Measurements from ENCODE around the gene AGGF1. TPM values are rescaled to one million over a fixed set of nuclear protein-coding genes. Genes with fewer than 3 reads are reported as not detected.
A peak's percentile ranks its signal among the peaks of the same experiment; 100 is the strongest.

The AGGF1 gene
- total RNA-seq, 1 donor from 2014 or later: 32.9 TPM

DNA sequence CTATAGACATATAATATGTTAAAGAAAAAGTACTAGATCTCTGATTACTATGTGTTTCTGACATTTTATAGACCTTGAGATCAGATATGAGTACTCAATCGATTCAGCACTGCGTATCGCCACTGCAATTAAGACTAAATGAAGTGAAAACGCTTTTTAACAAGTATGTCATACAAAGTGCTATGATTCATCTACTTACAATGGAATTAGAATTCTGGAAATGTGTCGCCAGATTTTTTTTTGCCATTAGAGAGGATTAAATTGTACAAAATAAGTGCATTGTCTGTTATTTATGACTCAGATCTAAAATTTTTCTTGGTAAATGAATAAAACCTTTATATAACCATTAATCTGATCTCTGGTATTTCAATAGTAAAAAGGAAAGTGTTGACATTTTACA, 20.0 kb upstream of the AGGF1 start:
- Mint-ChIP-seq H3K4me1 (peaks cover 13% of the 10 kb centered on the region), H3K27me3 (peaks cover 19% of the 10 kb centered on the region), H3K9me3 (no peaks in the 10 kb centered on the region), H3K36me3 (ENCODE audit: low read depth) (no peaks in the 10 kb centered on the region), H3K4me3 (no peak overlapping the region), H3K27ac (no peak overlapping the region)
- intact Hi-C loops (cut with micrococcal nuclease): no loop called here
- no peak for DNase-seq

DNA sequence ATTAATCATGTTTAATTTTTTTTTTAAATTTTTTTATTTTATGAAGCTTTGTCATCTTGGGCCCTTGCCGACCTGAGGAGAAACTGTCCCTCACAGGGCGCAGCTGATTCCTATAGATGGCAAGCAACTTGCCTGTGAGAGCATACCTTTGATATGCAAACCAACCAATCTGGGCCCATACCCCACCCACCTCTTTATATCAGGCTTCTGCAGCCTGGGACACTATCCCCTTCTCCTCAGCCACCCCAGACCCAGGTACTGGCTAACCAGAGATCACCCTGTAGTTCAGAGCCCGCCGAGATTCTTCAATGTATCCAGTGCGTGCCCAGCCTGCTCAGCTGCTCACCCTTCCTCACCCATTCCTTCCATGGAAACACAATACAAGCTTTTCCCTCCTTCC, 18.7 kb upstream of the AGGF1 start:
- no peak overlapping the region for H3K27ac Mint-ChIP-seq
- H3K4me1 Mint-ChIP-seq: peaks cover 13% of the 10 kb centered on the region
- no peaks in the 10 kb centered on the region for H3K36me3 Mint-ChIP-seq (ENCODE audit: low read depth)
- intact Hi-C loops (cut with micrococcal nuclease): no loop called here
- H3K27me3 Mint-ChIP-seq: peaks cover 11% of the 10 kb centered on the region
- no peaks in the 10 kb centered on the region for H3K9me3 Mint-ChIP-seq
- no peak overlapping the region for H3K4me3 Mint-ChIP-seq
- no peak for DNase-seq

DNA sequence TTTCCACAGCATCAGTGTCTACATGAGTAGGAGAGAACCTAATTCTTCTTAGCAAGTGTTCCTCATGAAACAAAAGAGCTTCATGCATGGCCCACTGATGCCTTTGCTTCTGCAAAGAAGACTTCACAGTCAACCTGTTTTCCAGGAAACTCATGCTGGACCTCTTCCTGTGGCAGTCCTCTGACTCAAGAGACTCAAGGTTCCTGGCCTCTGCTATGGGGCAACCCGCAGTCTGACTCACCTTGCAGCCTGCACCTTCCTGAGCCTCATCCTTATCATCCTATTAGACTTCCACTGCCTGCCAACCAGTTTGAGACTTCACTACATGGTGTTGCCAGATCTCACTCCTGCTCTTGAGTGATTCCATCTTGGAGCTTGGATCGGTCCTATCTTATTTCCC, 17.6 kb upstream of the AGGF1 start:
- Mint-ChIP-seq H3K27me3 (peaks cover 9% of the 10 kb centered on the region), H3K4me1 (peaks cover 13% of the 10 kb centered on the region), H3K36me3 (ENCODE audit: low read depth) (no peaks in the 10 kb centered on the region), H3K9me3 (no peaks in the 10 kb centered on the region), H3K27ac (no peak overlapping the region), H3K4me3 (no peak overlapping the region)
- peak; percentile 69 for DNase-seq
- intact Hi-C loops (cut with micrococcal nuclease): no loop called here

GRCh38 chr5:77015938-77016569, 14.2 kb upstream of the AGGF1 start:
- Mint-ChIP-seq H3K9me3 (no peaks in the 10 kb centered on the region), H3K36me3 (ENCODE audit: low read depth) (no peaks in the 10 kb centered on the region), H3K27me3 (peaks cover 16% of the 10 kb centered on the region), H3K4me3 (no peak overlapping the region), H3K27ac (no peak overlapping the region), H3K4me1 (peaks cover 13% of the 10 kb centered on the region)
- DNase-seq: peak; percentile 60
- intact Hi-C loops (cut with micrococcal nuclease): loop anchor here (1.0 kb wide), 1 partner anchor 148 kb away; no protein-coding TSS in a partner anchor

DNA sequence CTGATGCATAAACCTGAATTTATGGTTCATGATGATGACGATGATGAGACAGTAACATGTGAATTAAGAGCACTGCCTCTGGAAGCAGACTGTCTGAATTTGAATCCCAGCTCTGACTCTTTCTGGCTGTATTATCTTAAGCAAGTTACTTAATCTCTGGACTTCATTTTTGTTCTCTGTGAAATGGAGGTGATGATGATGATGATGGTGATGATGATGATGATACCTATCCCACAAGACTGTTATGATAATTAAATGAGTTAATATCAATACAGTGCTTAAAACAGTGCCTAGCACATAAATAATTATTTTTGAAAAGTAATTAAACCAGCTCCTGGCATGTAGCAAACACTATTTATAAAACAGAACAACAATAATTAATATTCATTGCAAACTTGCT, 13.2 kb upstream of the AGGF1 start:
- H3K9me3 Mint-ChIP-seq: no peaks in the 10 kb centered on the region
- peaks cover 11% of the 10 kb centered on the region for H3K4me1 Mint-ChIP-seq
- H3K27me3 Mint-ChIP-seq: peaks cover 19% of the 10 kb centered on the region
- H3K4me3 Mint-ChIP-seq: no peak overlapping the region
- H3K27ac Mint-ChIP-seq: no peak overlapping the region
- no peak for DNase-seq
- no peaks in the 10 kb centered on the region for H3K36me3 Mint-ChIP-seq (ENCODE audit: low read depth)
- intact Hi-C loops (cut with micrococcal nuclease): loop anchor here (1.0 kb wide), 1 partner anchor 149 kb away; no protein-coding TSS in a partner anchor

- Mint-ChIP-seq H3K4me1 (peaks cover 4% of the 10 kb centered on the region), H3K4me3 (no peak overlapping the region), H3K27me3 (peaks cover 21% of the 10 kb centered on the region), H3K9me3 (peaks cover 2% of the 10 kb centered on the region), H3K27ac (no peak overlapping the region), H3K36me3 (ENCODE audit: low read depth) (no peaks in the 10 kb centered on the region)
- no peak for DNase-seq
- intact Hi-C loops (cut with micrococcal nuclease): no loop called here
These were observed 12.5 kb upstream of the AGGF1 start for GRCh38 chr5:77017668-77018067.

DNA sequence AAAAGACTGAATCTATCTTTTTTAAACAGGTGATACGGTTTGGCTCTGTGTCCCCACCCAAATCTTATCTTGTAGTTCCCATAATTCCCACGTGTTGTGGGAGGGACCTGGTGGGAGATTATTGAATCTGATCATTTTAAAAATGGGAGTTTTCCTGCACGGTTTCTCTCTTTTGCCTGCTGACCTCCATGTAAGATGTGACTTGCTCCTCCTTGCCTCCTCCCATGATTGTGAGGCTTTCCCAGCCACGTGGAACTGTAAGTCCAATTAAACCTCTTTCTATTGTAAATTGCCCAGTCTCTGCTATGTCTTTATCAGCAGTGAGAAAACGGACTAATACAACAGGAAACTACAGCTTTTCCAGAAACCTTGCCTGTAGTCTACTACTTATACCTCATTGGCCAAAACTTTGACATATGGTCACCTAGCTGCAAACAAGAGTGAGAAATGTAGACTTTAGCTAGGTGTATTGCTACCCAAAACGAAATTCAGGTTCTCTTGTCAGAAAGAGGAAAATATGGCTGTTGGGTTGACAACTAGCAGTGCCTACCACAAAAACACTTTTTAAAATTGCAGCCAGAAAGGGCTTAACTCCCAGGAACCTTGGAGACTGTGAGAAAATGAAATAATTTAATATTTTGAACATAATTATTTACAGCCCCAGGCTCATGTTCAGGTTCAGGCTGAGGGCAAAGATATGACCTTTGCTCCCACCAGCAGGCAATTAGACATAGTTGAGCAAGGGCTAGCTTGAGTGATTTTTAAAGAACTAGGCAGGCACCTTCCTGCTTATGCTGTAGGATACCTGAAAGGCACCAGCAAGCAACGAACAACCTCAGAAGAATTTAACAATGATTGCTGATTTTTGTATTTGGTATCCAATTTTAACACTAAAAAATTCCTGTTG, 7.4 kb upstream of the AGGF1 start:
- peaks cover 27% of the 10 kb centered on the region for H3K27me3 Mint-ChIP-seq
- H3K4me1 Mint-ChIP-seq: no peaks in the 10 kb centered on the region
- no peak overlapping the region for H3K4me3 Mint-ChIP-seq
- no peaks in the 10 kb centered on the region for H3K36me3 Mint-ChIP-seq (ENCODE audit: low read depth)
- H3K27ac Mint-ChIP-seq: no peak overlapping the region
- H3K9me3 Mint-ChIP-seq: peaks cover 11% of the 10 kb centered on the region
- DNase-seq: no peak
- intact Hi-C loops (cut with micrococcal nuclease): no loop called here

DNA sequence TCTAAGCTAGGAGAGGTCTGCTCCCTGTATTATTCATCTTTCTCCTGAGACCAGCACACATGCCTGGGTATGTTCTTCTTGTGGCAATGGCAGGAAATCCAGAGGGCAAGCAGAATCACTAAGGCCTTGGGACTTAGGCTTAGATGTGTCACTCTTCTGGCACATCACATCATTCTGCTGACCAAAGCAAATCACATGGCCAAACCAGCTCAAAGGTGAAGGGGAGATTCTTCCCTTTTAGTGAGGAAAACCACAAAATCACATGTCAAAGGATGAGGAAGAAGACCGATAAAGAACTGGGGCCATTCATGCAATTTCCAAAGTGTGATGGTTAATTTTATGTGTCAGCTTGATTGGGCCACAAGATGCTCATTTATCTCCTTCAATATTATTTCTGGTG, 5.7 kb upstream of the AGGF1 start:
- DNase-seq: no peak
- H3K36me3 Mint-ChIP-seq (ENCODE audit: low read depth): peaks cover 10% of the 10 kb centered on the region
- H3K4me1 Mint-ChIP-seq: no peaks in the 10 kb centered on the region
- intact Hi-C loops (cut with micrococcal nuclease): no loop called here
- no peak overlapping the region for H3K27ac Mint-ChIP-seq
- no peak overlapping the region for H3K4me3 Mint-ChIP-seq
- H3K27me3 Mint-ChIP-seq: peaks cover 18% of the 10 kb centered on the region
- peaks cover 25% of the 10 kb centered on the region for H3K9me3 Mint-ChIP-seq

DNA sequence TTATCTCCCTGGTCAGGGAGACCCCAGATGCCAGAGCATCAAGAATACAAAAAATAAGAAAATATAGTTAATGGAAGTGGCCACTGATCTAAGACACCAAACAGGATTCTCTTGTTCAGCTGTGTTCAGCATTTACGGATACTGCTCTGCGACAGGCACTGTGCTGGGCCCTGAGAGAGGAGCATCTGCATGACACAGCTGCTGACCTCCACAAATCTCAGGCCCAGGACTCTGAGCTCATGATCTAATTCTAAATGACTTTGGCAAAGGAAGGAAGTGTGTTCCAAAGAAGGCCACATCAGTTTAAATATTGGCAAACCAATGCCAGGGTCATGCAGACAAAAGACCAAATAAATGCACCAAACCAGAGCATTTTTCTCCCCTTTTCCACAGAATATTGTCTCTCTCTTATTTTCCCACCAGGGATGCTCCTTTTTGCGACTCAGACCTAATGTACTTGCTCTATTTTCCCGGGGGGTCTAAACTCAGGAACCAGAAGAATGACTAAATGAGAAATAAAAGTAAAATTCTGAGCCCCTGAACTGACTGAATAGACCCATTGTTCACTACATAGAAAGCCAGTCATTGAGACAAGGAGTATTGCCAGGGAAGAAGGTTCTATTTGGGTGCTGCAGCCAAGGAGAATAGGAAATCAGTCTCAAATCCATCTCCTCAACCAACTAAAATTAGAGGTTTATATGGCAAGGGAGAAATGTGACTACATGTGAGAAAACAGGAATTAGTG, 1.4 kb upstream of the AGGF1 start:
- peak overlapping the region; percentile 15 for H3K4me3 Mint-ChIP-seq
- DNase-seq: no peak
- peak overlapping the region; percentile 49 for H3K27ac Mint-ChIP-seq
- intact Hi-C loops (cut with micrococcal nuclease): no loop called here
- H3K27me3 Mint-ChIP-seq: peaks cover 8% of the 10 kb centered on the region
- peaks cover 20% of the 10 kb centered on the region for H3K4me1 Mint-ChIP-seq
- peaks cover 25% of the 10 kb centered on the region for H3K9me3 Mint-ChIP-seq
- H3K36me3 Mint-ChIP-seq (ENCODE audit: low read depth): peaks cover 25% of the 10 kb centered on the region

- intact Hi-C loops (cut with micrococcal nuclease): no loop called here
- H3K27ac Mint-ChIP-seq: peak overlapping the region; percentile 95
These were observed 773 bp upstream of the AGGF1 start for GRCh38 chr5:77029376-77029885.

DNA sequence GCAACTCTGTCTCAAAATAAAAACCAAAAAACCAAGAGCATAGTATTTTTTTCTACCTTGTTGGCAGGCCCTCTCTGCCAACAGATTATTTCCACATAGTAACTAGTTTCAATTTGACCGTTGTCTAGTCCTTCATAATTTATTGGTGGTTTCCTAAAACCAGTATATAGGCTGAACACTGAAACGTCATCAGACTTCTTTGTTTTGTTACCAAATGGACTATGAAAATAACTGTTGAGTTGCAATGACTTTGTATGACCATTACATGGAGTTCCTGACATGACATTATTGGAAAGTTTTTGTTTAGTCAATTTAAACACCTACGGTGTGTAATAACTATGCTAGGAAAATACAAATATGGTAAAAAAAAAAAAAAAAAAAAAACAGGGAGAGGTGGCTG, 1.7 kb downstream of the AGGF1 start:
- peaks cover 46% of the 10 kb centered on the region for H3K36me3 Mint-ChIP-seq (ENCODE audit: low read depth)

More at GRCh38 chr5:77029376-77029885, 773 bp upstream of the AGGF1 start:
- Mint-ChIP-seq H3K27me3 (peaks cover 8% of the 10 kb centered on the region), H3K36me3 (ENCODE audit: low read depth) (peaks cover 27% of the 10 kb centered on the region), H3K4me3 (peak overlapping the region; percentile 99), H3K9me3 (peaks cover 25% of the 10 kb centered on the region), H3K4me1 (peaks cover 20% of the 10 kb centered on the region)
- DNase-seq: no peak

DNA sequence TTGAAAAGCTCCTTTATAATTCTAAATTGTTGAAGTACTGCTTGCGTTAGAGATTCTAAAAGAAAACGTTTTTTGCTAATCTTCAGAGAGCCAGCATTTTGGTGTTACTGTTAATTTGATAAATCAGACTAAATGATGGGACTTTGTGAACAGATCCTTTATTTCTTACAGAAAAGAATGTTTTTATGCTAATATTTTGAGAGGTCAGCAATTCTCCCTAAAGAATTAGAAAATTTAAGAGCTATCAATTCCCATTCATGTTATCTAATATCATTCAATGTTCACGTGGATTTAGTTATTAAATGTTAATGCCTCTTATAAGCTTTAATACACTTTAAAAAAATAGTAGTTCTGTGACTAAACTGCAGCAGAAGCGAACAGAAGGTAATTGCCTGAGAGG, 2.4 kb downstream of the AGGF1 start:
- Mint-ChIP-seq H3K9me3 (peaks cover 17% of the 10 kb centered on the region), H3K36me3 (ENCODE audit: low read depth) (peaks cover 50% of the 10 kb centered on the region), H3K27me3 (no peaks in the 10 kb centered on the region), H3K4me1 (peaks cover 25% of the 10 kb centered on the region), H3K27ac (no peak overlapping the region), H3K4me3 (no peak overlapping the region)
- intact Hi-C loops (cut with micrococcal nuclease): no loop called here
- no peak for DNase-seq

More for the DNA sequence above, 1.7 kb downstream of the AGGF1 start:
- Mint-ChIP-seq H3K4me1 (peaks cover 23% of the 10 kb centered on the region), H3K27ac (peak overlapping the region; percentile 95), H3K9me3 (peaks cover 17% of the 10 kb centered on the region), H3K4me3 (peak overlapping the region; percentile 99), H3K27me3 (no peaks in the 10 kb centered on the region)
- intact Hi-C loops (cut with micrococcal nuclease): loop anchor here (2.0 kb wide), 1 partner anchor 745 kb away; the partner anchor contains the start of gene TBCA
- no peak for DNase-seq

GRCh38 chr5:77033338-77033737, 3.1 kb downstream of the AGGF1 start:
- intact Hi-C loops (cut with micrococcal nuclease): no loop called here
- Mint-ChIP-seq H3K4me1 (peaks cover 25% of the 10 kb centered on the region), H3K9me3 (peaks cover 14% of the 10 kb centered on the region), H3K27ac (no peak overlapping the region), H3K36me3 (ENCODE audit: low read depth) (peaks cover 50% of the 10 kb centered on the region), H3K4me3 (no peak overlapping the region), H3K27me3 (no peaks in the 10 kb centered on the region)
- DNase-seq: no peak

Measured in activated CD4-positive, alpha-beta T cell treated with anti-CD3 and anti-CD28 coated beads, Interleukin-2, amount 10 ng/mL, durations not matched to agents 24 days and 14 days (primary cell).